ENCODE measurements around the gene RNF144A.

DNA sequence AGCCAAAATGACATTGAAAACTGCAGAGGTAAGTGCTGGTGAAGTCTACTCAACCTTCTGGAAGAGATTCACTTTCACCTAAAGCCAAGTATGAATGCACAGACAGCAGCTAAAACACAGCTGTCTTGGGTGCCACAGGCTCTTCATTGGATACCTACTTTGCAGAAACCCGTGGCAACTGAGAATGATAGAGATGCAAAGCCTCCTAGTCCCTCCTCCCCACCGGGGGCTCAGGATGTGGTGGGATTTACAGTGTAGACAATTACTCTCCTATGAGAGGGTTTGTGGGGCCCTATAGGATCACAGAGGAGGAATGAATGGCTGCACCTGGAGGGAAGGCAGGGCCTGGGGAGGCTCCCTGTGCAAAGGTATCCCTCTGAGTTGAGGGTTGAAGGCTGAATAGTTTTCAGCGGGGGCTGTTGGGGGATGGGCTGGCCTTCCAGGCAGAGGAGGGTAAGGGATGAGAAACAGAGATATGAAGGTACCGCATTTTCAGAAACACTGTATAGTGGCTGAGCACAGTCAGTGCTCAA, 131.6 kb downstream of the RNF144A start:
- TF ChIP-seq, protein P1, sequence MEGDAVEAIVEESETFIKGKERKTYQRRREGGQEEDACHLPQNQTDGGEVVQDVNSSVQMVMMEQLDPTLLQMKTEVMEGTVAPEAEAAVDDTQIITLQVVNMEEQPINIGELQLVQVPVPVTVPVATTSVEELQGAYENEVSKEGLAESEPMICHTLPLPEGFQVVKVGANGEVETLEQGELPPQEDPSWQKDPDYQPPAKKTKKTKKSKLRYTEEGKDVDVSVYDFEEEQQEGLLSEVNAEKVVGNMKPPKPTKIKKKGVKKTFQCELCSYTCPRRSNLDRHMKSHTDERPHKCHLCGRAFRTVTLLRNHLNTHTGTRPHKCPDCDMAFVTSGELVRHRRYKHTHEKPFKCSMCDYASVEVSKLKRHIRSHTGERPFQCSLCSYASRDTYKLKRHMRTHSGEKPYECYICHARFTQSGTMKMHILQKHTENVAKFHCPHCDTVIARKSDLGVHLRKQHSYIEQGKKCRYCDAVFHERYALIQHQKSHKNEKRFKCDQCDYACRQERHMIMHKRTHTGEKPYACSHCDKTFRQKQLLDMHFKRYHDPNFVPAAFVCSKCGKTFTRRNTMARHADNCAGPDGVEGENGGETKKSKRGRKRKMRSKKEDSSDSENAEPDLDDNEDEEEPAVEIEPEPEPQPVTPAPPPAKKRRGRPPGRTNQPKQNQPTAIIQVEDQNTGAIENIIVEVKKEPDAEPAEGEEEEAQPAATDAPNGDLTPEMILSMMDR (IDR thresholded peaks at IDR 0.05): no peak
- TF ChIP-seq POLR2A (IDR thresholded peaks at IDR 0.05): no peak
